ENCODE measurements around the gene DNAJB8. TPM values are rescaled to one million over a fixed set of nuclear protein-coding genes. Genes with fewer than 3 reads are reported as not detected.
A peak's percentile ranks its signal among the peaks of the same experiment; 100 is the strongest.

The DNAJB8 gene
- polyA plus RNA-seq, result not detected

- no peaks in the 10 kb centered on the region for H3K36me3 Mint-ChIP-seq
- H3K4me3 Mint-ChIP-seq, result no peak within 1 kb of the TSS
- H3K27ac Mint-ChIP-seq, result peak within 1 kb of the TSS in 4 of 6 donors; percentile 25 to 73 (median 54)
- peak; percentile 38 to 63 (median 62) for DNase-seq
- peaks cover 1 to 10% of the 10 kb centered on the region in 2 donors for H3K4me1 Mint-ChIP-seq
- H3K9me3 Mint-ChIP-seq, result no peaks in the 10 kb centered on the region
- peaks cover 0 to 19% (median 15%) of the 10 kb centered on the region in 3 donors for H3K27me3 Mint-ChIP-seq (ENCODE audit: low read depth in 3 of 3)
Measured at GRCh38 chr3:128466840-128467541, at the start of gene DNAJB8. DNAJB8 (minus strand) TSS chr3:128466890; CDS start chr3:128463245, 3,645 bp downstream.

DNA sequence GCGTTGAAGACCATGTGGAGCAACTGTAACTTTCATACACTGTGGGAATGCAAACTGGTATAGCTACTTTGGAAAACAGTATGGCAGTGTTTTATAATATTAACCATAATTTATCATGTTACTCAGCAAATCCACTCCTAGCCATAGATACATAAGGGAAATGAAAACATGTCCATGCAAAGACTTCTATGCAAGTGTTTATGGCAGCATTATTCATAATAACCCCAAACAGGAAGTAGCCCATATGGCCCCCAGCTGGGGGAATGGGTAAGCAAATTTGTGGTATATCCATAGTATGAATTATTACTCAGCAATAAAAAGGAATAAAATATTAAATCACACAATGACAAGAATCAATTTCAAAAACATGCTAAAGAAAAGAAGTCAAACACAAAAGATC is 49.3 kb upstream of the DNAJB8 start:
- H3K4me3 Mint-ChIP-seq, result no peak overlapping the region
- H3K27me3 Mint-ChIP-seq (ENCODE audit: low read depth in 3 of 3), result peaks cover 9 to 11% (median 11%) of the 10 kb centered on the region in 3 donors
- peaks cover 0 to 11% (median 3%) of the 10 kb centered on the region in 6 donors for H3K9me3 Mint-ChIP-seq
- no peak for DNase-seq
- H3K27ac Mint-ChIP-seq, result no peak overlapping the region
- no peaks in the 10 kb centered on the region for H3K36me3 Mint-ChIP-seq
- H3K4me1 Mint-ChIP-seq, result no peaks in the 10 kb centered on the region

GRCh38 chr3:128508852-128509251 is 42.2 kb upstream of the DNAJB8 start:
- H3K27me3 Mint-ChIP-seq (ENCODE audit: low read depth in 3 of 3), result peaks cover 5 to 11% (median 8%) of the 10 kb centered on the region in 3 donors
- H3K36me3 Mint-ChIP-seq, result no peaks in the 10 kb centered on the region
- H3K4me1 Mint-ChIP-seq, result no peaks in the 10 kb centered on the region
- peaks cover 0 to 2% (median under 1%) of the 10 kb centered on the region in 6 donors for H3K9me3 Mint-ChIP-seq
- no peak overlapping the region for H3K4me3 Mint-ChIP-seq
- no peak for DNase-seq
- no peak overlapping the region for H3K27ac Mint-ChIP-seq

- Mint-ChIP-seq H3K36me3 (no peaks in the 10 kb centered on the region), H3K27ac (no peak overlapping the region), H3K9me3 (peaks cover 0 to 1% (median 0%) of the 10 kb centered on the region in 6 donors), H3K4me1 (no peaks in the 10 kb centered on the region), H3K27me3 (ENCODE audit: low read depth in 3 of 3) (peaks cover 4 to 11% (median 11%) of the 10 kb centered on the region in 3 donors), H3K4me3 (no peak overlapping the region)
- DNase-seq, result no peak
Measured at GRCh38 chr3:128506754-128507153, 40.1 kb upstream of the DNAJB8 start.

DNA sequence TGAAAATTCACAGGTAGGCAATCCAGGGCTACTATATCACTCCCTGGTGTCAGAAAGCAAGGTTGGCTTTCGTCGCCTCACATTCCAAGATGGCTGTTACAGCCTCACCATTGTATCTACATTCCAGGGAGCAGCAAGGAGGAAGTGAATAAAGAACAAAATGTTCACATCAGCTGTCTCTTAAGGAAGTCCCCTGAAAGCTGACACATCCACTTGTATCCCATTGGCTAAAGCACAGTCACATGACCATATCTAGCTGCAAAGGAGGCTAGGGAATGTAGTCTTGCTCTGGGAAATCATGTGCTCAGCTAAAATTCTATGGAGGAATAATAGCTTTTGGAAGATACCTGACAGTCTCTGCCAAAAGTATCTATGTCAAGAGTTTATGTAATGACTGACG is 39.1 kb upstream of the DNAJB8 start:
- Mint-ChIP-seq H3K4me1 (no peaks in the 10 kb centered on the region), H3K27me3 (ENCODE audit: low read depth in 3 of 3) (peaks cover 4 to 12% (median 11%) of the 10 kb centered on the region in 3 donors)
- DNase-seq, result no peak

GRCh38 chr3:128504963-128505730 is 38.5 kb upstream of the DNAJB8 start:
- DNase-seq, result no peak
- H3K4me3 Mint-ChIP-seq, result no peak overlapping the region
- no peaks in the 10 kb centered on the region for H3K4me1 Mint-ChIP-seq
- H3K9me3 Mint-ChIP-seq, result peaks cover 0 to 1% (median 0%) of the 10 kb centered on the region in 6 donors
- no peaks in the 10 kb centered on the region for H3K36me3 Mint-ChIP-seq
- H3K27me3 Mint-ChIP-seq (ENCODE audit: low read depth in 3 of 3), result peaks cover 4 to 12% (median 12%) of the 10 kb centered on the region in 3 donors
- H3K27ac Mint-ChIP-seq, result no peak overlapping the region

More for the DNA sequence above, 39.1 kb upstream of the DNAJB8 start:
- no peaks in the 10 kb centered on the region for H3K36me3 Mint-ChIP-seq
- no peak overlapping the region for H3K4me3 Mint-ChIP-seq
- peaks cover 0 to 1% (median 0%) of the 10 kb centered on the region in 6 donors for H3K9me3 Mint-ChIP-seq
- no peak overlapping the region for H3K27ac Mint-ChIP-seq

DNA sequence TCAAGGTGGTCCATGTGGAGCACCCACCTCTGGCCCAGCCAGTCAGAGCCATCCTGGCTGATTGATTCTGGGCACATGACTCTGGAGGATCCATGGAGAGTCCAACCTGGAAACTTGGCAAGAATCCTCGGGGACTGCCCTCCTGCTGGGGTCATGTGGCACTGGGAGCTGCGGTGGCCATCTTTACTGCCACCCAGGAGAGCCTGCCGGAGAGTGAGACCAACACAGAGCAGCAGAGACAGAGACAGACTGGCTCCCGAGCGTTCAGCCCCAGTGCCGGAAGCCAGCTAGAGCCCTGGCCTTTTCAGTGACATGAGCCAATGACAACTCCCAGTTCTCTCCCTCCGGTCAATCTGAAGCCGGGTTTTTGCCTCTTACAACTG is 37.8 kb upstream of the DNAJB8 start:
- Mint-ChIP-seq H3K4me3 (no peak overlapping the region), H3K27me3 (ENCODE audit: low read depth in 3 of 3) (peaks cover 6 to 12% (median 12%) of the 10 kb centered on the region in 3 donors), H3K27ac (no peak overlapping the region), H3K36me3 (no peaks in the 10 kb centered on the region), H3K9me3 (peaks cover 0 to 1% (median 0%) of the 10 kb centered on the region in 6 donors), H3K4me1 (no peaks in the 10 kb centered on the region)
- DNase-seq, result no peak

DNA sequence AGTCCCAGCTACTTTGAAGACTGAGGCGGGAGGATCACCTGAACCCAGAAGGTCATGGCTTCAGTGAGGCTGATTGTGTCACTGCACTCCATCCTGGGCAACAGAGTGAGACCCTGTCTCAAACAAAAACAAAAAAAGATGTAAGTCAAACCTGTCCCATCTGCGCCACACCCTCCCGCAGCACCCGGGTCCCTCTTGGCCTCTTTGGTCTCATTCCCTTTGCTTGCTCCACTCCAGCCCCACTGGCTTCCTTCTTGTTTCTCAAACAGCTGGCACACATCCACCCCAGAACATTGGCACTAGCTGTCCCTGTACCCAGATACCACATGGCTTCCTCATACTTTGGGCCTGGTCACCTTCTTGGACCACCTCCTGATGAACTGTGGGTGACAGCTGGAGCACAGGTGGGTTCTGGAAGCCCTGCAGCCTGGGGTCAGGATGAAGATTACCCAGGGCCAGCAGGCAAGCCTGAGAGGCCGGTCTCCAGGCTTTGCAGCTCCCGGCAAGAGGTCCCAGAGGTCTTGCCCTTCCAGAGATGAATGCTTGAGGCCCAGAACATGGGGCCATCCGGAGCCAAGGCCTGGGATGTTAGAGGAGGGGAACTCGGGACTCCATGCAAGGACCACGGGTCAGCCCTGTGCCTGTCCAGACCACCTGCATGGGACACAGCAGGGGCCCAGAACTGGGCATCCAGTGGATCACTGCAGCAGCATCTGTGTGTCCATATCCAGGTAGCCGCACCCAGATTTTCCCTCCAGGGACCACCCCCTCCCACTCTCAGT is 37.3 kb upstream of the DNAJB8 start:
- H3K4me1 Mint-ChIP-seq, result no peaks in the 10 kb centered on the region
- peaks cover 0 to 1% (median 0%) of the 10 kb centered on the region in 6 donors for H3K9me3 Mint-ChIP-seq
- no peak overlapping the region for H3K4me3 Mint-ChIP-seq
- peaks cover 6 to 12% (median 12%) of the 10 kb centered on the region in 3 donors for H3K27me3 Mint-ChIP-seq (ENCODE audit: low read depth in 3 of 3)
- DNase-seq, result no peak
- H3K36me3 Mint-ChIP-seq, result no peaks in the 10 kb centered on the region
- H3K27ac Mint-ChIP-seq, result no peak overlapping the region

- DNase-seq, result no peak
- Mint-ChIP-seq H3K4me1 (peaks cover 2 to 5% of the 10 kb centered on the region in 2 donors), H3K4me3 (no peak overlapping the region), H3K27me3 (ENCODE audit: low read depth in 3 of 3) (peaks cover 6 to 15% (median 12%) of the 10 kb centered on the region in 3 donors), H3K36me3 (no peaks in the 10 kb centered on the region), H3K27ac (no peak overlapping the region), H3K9me3 (peaks cover 0 to 1% (median 0%) of the 10 kb centered on the region in 6 donors)
Measured at GRCh38 chr3:128503164-128503651, 36.5 kb upstream of the DNAJB8 start.

GRCh38 chr3:128502712-128503111 is 36.0 kb upstream of the DNAJB8 start:
- H3K9me3 Mint-ChIP-seq, result peaks cover 0 to 1% (median 0%) of the 10 kb centered on the region in 6 donors

DNA sequence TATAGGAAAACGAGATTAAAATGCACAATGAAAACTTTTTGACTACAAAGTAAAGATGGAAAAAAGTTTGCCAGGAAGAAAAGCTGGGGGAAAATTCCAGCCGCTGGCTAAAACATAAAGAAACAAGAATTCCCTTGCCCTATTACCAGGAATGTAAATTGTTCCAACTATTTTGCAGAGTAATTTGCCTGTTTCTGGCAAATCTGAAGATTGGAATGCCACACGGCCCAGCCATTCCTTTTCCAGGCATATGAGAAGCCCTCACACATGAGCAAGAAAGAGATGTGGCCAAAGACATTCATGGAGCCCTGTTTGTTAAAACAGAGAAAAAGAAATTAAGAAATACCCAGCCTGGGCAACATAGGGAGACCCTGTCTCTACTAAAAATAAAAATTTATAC is 34.7 kb upstream of the DNAJB8 start:
- Mint-ChIP-seq H3K27me3 (ENCODE audit: low read depth in 3 of 3) (peaks cover 3 to 18% (median 8%) of the 10 kb centered on the region in 3 donors), H3K9me3 (no peaks in the 10 kb centered on the region), H3K36me3 (no peaks in the 10 kb centered on the region), H3K4me3 (no peak overlapping the region), H3K27ac (no peak overlapping the region), H3K4me1 (peaks cover 2 to 6% of the 10 kb centered on the region in 2 donors)
- no peak for DNase-seq

More at GRCh38 chr3:128502712-128503111, 36.0 kb upstream of the DNAJB8 start:
- Mint-ChIP-seq H3K27me3 (ENCODE audit: low read depth in 3 of 3) (peaks cover 2 to 16% (median 12%) of the 10 kb centered on the region in 3 donors), H3K4me3 (no peak overlapping the region), H3K36me3 (no peaks in the 10 kb centered on the region), H3K4me1 (peaks cover 2 to 6% of the 10 kb centered on the region in 2 donors), H3K27ac (no peak overlapping the region)
- no peak for DNase-seq

- Mint-ChIP-seq H3K4me1 (peaks cover 5 to 12% of the 10 kb centered on the region in 2 donors), H3K27me3 (ENCODE audit: low read depth in 3 of 3) (peaks cover 5 to 19% (median 10%) of the 10 kb centered on the region in 3 donors), H3K36me3 (peaks cover 0 to 4% (median 3%) of the 10 kb centered on the region in 3 donors), H3K27ac (no peak overlapping the region), H3K9me3 (peaks cover 0 to 2% (median 0%) of the 10 kb centered on the region in 6 donors), H3K4me3 (no peak overlapping the region)
- no peak for DNase-seq
Measured at GRCh38 chr3:128500556-128500955, 33.9 kb upstream of the DNAJB8 start.

GRCh38 chr3:128499724-128500275 is 33.1 kb upstream of the DNAJB8 start:
- Mint-ChIP-seq H3K27ac (no peak overlapping the region), H3K27me3 (ENCODE audit: low read depth in 3 of 3) (peaks cover 8 to 18% (median 10%) of the 10 kb centered on the region in 3 donors), H3K4me3 (no peak overlapping the region), H3K4me1 (peaks cover 5 to 12% of the 10 kb centered on the region in 2 donors), H3K36me3 (peaks cover 0 to 4% (median 3%) of the 10 kb centered on the region in 3 donors), H3K9me3 (peaks cover 0 to 2% (median 0%) of the 10 kb centered on the region in 6 donors)
- DNase-seq, result no peak
